K562 (cell line): ENCODE measurements around the gene ZSCAN29. TPM values are rescaled to one million over a fixed set of nuclear protein-coding genes. Genes with fewer than 3 reads are reported as not detected.

Source experiments
- BRF1 ChIP-seq: IDR thresholded peaks from 3 replicates; pipeline ENCODE4 v1.6.1; 2011; ENCODE audit warnings: borderline replicate concordance, mild to moderate bottlenecking; ENCODE audit not compliant: insufficient read length; ENCODE audit errors: extremely low read depth
- FOSL1 ChIP-seq: fragments of 200-800 bp; sonication (Bioruptor generic); conservative IDR thresholded peaks from 2 replicates; pipeline ENCODE4 v1.6.1; 2016; ENCODE audit warnings: missing genetic modification characterization, missing compliant biosample characterization
- HDAC8 ChIP-seq: fragments of 450-650 bp; IDR thresholded peaks from 2 replicates; pipeline ENCODE4 v1.6.1; 2016; ENCODE audit warnings: mild to moderate bottlenecking, missing genetic modification characterization, moderate library complexity, missing compliant biosample characterization
- MXI1 ChIP-seq: IDR thresholded peaks from 2 replicates; pipeline ENCODE4 v1.6.1; 2011; ENCODE audit warnings: low read depth, mild to moderate bottlenecking, improper control_type of control experiment, low read length
- NCOA4 ChIP-seq: fragments of 450-650 bp; IDR thresholded peaks from 2 replicates; pipeline ENCODE4 v1.6.1; 2018; ENCODE audit warnings: mild to moderate bottlenecking; ENCODE audit not compliant: partially characterized antibody
- NR3C1 ChIP-seq: sonication (generic); formaldehyde crosslinking; IDR thresholded peaks from 2 replicates; pipeline ENCODE4 v1.8.1; 2022; ENCODE audit warnings: missing genetic modification reagents
- RAD51 ChIP-seq: fragments of 450-650 bp; IDR thresholded peaks from 2 replicates; pipeline ENCODE4 v1.7.1; 2016; ENCODE audit warnings: low read depth, mild to moderate bottlenecking, borderline replicate concordance
- ZBTB11 ChIP-seq, 3 experiments: fragments of 200-800 bp in 1 of 3; fragments of 250-450 bp in 1 of 3; fragments of 450-650 bp in 1 of 3; sonication (Bioruptor Pico) in 1 of 3; sonication (Bioruptor generic) in 1 of 3; formaldehyde crosslinking in 1 of 3; IDR thresholded peaks; 2 replicates each; pipeline versions ENCODE4 v1.6.1 to v1.8.0; 2016 to 2022; ENCODE audit warnings: mild to moderate bottlenecking in 2 of 3, missing genetic modification characterization in 2 of 3, missing compliant biosample characterization in 1 of 3, moderate library complexity in 1 of 3
- ZBTB40 ChIP-seq, 2 experiments: fragments of 450-650 bp in 1 of 2; sonication (generic) in 1 of 2; formaldehyde crosslinking in 1 of 2; IDR thresholded peaks; 2 replicates each; pipeline versions ENCODE4 v1.7.1 to v1.9.0; 2016 to 2022; ENCODE audit warnings: inconsistent platforms in 1 of 2, mild to moderate bottlenecking in 1 of 2, missing genetic modification reagents in 1 of 2
- ZNF224 ChIP-seq: sonication (generic); formaldehyde crosslinking; IDR thresholded peaks from 2 replicates; pipeline ENCODE4 v1.8.0; 2022; ENCODE audit warnings: mild to moderate bottlenecking, missing genetic modification reagents
- polyA plus RNA-seq, 8 experiments: library from polyadenylated mRNA; depleted of rRNA in 4 of 8; stranded (reverse) in 5 of 8; unstranded in 3 of 8; fragments of >200 nt; fragmentation: Nextera tagmentation in 2 of 8; fragmentation: Illumina TruSeq in 1 of 8; extraction: Ambion mirVana in 2 of 8; extraction: Trizol in 1 of 8; gene quantifications; 2 replicates each; pipeline versions ENCODE4 v1.2.1 to v1.2.3, GENCODE V29; 2011 to 2014; ENCODE audit warnings: inconsistent platforms in 1 of 8, missing spikeins in 1 of 8
- total RNA-seq, 7 experiments: library from RNA; depleted of rRNA in 6 of 7; stranded (reverse); fragments of >200 nt in 6 of 7; fragmentation: Illumina TruSeq in 2 of 7; extraction: Trizol in 2 of 7; gene quantifications; 2 replicates each; pipeline versions ENCODE4 v1.2.1 to v1.2.3, GENCODE V29; 2011 to 2021; ENCODE audit warnings: low replicate concordance in 1 of 7

Gene ZSCAN29
- total and polyA plus RNA-seq, 9 of the 15 experiments (the other 6 are each of a cell fraction or from before 2014, with no cell fraction given) = 2.5 to 28.6 (median 19.7) TPM

- no peak for TF ChIP-seq NCOA4
- 0 out of 2 replicates have a peak, but pooled peaks have one; percentile 11 for TF ChIP-seq MXI1
- TF ChIP-seq ZBTB40 (IDR thresholded peaks at IDR 0.05) = peak; percentile 97
- TF ChIP-seq ZBTB40 (CRISPR knock-in tag; IDR thresholded peaks at IDR 0.05) = no peak
- TF ChIP-seq BRF1 = no peak
- TF ChIP-seq ZNF224 (CRISPR knock-in tag) = no peak
- TF ChIP-seq FOSL1 (tag) = peak; percentile 46
- 0 out of 2 replicates have a peak, but pooled peaks have one; percentile 20 for TF ChIP-seq HDAC8 (tag)
- TF ChIP-seq RAD51 = no peak
- TF ChIP-seq ZBTB11 (CRISPR knock-in tag; IDR thresholded peaks at IDR 0.05) = peak in 2 of 3 experiments; percentile 61 to 96; a peak in 4 of 6 replicates
- peak; percentile 81 for TF ChIP-seq NR3C1 (CRISPR knock-in tag)
Measured at GRCh38 chr15:43329960-43330779, 40.7 kb downstream of the ZSCAN29 start, which contains the start of gene LCMT2 (continued).
